SK-N-SH (cell line): Measurements from ENCODE around the gene SEMA3C. TPM values are rescaled to one million over a fixed set of nuclear protein-coding genes. Genes with fewer than 3 reads are reported as not detected.

Source experiments
- CTCF ChIA-PET: fragments of 300-600, 350-600 bp; formaldehyde crosslinking; extraction: SDS; loops from one replicate; lab custom pipeline; 2021; lab: Yijun Ruan, JAX
- POLR2A ChIA-PET: fragments of 350-600 bp; sonication (Branson Sonifier 250); formaldehyde crosslinking; extraction: SDS; loops from one replicate; lab custom pipeline; 2020; ENCODE audit warnings: antibody characterized with exemption, inconsistent platforms; lab: Yijun Ruan, JAX
- DNase-seq: peaks from one replicate; pipeline ENCODE4 v3.0.0; 2012
- H2AFZ ChIP-seq: fragments of 200-600 bp; sonication (generic); 2 replicates; pipeline ENCODE4 v1.8.1; 2016; ENCODE audit warnings: antibody characterized with exemption, mild to moderate bottlenecking, low read depth
- H3F3A ChIP-seq: fragments of 200-600 bp; sonication (generic); replicated peaks from 2 replicates; pipeline ENCODE3; 2016; ENCODE audit warnings: antibody characterized with exemption, mild to moderate bottlenecking; ENCODE audit not compliant: insufficient read depth
- H3K27ac ChIP-seq, 2 experiments: fragments of 200-500 bp in 1 of 2; fragments of 200-600 bp in 1 of 2; sonication (Bioruptor generic) in 1 of 2; sonication (generic), shearing (Covaris generic) in 1 of 2; 2 replicates each; pipeline versions ENCODE4 v1.5.1 to v1.6.1; 2014 to 2016; ENCODE audit warnings: low read depth in 2 of 2, inconsistent platforms in 1 of 2, low read length in 1 of 2, mild to moderate bottlenecking in 1 of 2, mixed read lengths in 1 of 2
- H3K27me3 ChIP-seq: fragments of 200-600 bp; sonication (generic), shearing (Covaris generic); 2 replicates; pipeline ENCODE4 v1.6.1; 2016; ENCODE audit warnings: mixed run types; ENCODE audit not compliant: insufficient read depth
- H3K36me3 ChIP-seq, 2 experiments: fragments of 200-500 bp in 1 of 2; fragments of 200-600 bp in 1 of 2; sonication (Bioruptor generic) in 1 of 2; sonication (generic) in 1 of 2; replicated peaks in 1 of 2; 2 replicates each; pipeline versions ENCODE3 to v1.5.1; 2014 to 2016; ENCODE audit warnings: low read length in 1 of 2, mild to moderate bottlenecking in 1 of 2; ENCODE audit not compliant: insufficient read depth in 2 of 2, control insufficient read depth in 1 of 2
- H3K4me1 ChIP-seq, 2 experiments: fragments of 200-500 bp in 1 of 2; fragments of 200-600 bp in 1 of 2; sonication (Bioruptor generic) in 1 of 2; sonication (generic), shearing (Covaris generic) in 1 of 2; 2 replicates each; pipeline versions ENCODE4 v1.5.1 to v1.6.1; 2014 to 2016; ENCODE audit warnings: low read depth in 1 of 2, low read length in 1 of 2, mixed run types in 1 of 2; ENCODE audit not compliant: insufficient read depth in 2 of 2, control insufficient read depth in 1 of 2
- H3K4me2 ChIP-seq: fragments of 200-600 bp; sonication (generic), shearing (Covaris generic); 2 replicates; pipeline ENCODE4 v1.6.1; 2017; ENCODE audit warnings: mixed run types
- H3K4me3 ChIP-seq, 2 experiments: fragments of 200-500 bp in 1 of 2; fragments of 200-600 bp in 1 of 2; sonication (Bioruptor generic) in 1 of 2; sonication (generic), shearing (Covaris generic) in 1 of 2; 2 replicates each; pipeline versions ENCODE4 v1.5.1 to v1.8.1; 2014 to 2016; ENCODE audit warnings: low read depth in 2 of 2, inconsistent platforms in 1 of 2, low read length in 1 of 2, mild to moderate bottlenecking in 1 of 2, mixed read lengths in 1 of 2, moderate library complexity in 1 of 2
- H3K79me2 ChIP-seq: fragments of 200-600 bp; sonication (generic); 2 replicates; pipeline ENCODE4 v1.8.1; 2017; ENCODE audit warnings: mild to moderate bottlenecking; ENCODE audit not compliant: insufficient read depth
- H3K9ac ChIP-seq: fragments of 200-600 bp; sonication (generic); 2 replicates; pipeline ENCODE4 v1.6.1; 2017; ENCODE audit warnings: mixed run types
- H3K9me2 ChIP-seq: fragments of 200-600 bp; sonication (generic); 2 replicates; pipeline ENCODE4 v1.6.1; 2017; ENCODE audit warnings: mixed run types
- H3K9me3 ChIP-seq: fragments of 200-600 bp; sonication (generic); 2 replicates; pipeline ENCODE4 v1.6.1; 2017; ENCODE audit warnings: mixed run types, mild to moderate bottlenecking, moderate library complexity
- H4K20me1 ChIP-seq: fragments of 200-600 bp; sonication (generic); 2 replicates; pipeline ENCODE4 v1.6.1; 2017; ENCODE audit warnings: mild to moderate bottlenecking, mixed run types; ENCODE audit not compliant: insufficient read depth
- EP300 ChIP-seq, 2 experiments: IDR thresholded peaks; 2 replicates each; pipeline versions ENCODE4 v1.4.0 to v1.6.1; 2012; ENCODE audit warnings: borderline replicate concordance in 1 of 2, low read depth in 1 of 2, low read length in 1 of 2
- EZH2phosphoT487 ChIP-seq: fragments of 200-600 bp; sonication (generic); IDR thresholded peaks from 2 replicates; pipeline ENCODE4 v1.6.1; 2017; ENCODE audit warnings: low read depth, mixed run types, mild to moderate bottlenecking, antibody characterized with exemption, moderate library complexity, borderline replicate concordance
- FOSL2 ChIP-seq: IDR thresholded peaks from 2 replicates; pipeline ENCODE4 v1.4.0; 2012; ENCODE audit warnings: low read depth, mild to moderate bottlenecking, moderate library complexity, borderline replicate concordance
- FOXJ3 ChIP-seq: sonication (generic); formaldehyde crosslinking; IDR thresholded peaks from 2 replicates; pipeline ENCODE4 v1.5.1; 2020; ENCODE audit warnings: mild to moderate bottlenecking, missing genetic modification reagents
- FOXM1 ChIP-seq: IDR thresholded peaks from 2 replicates; pipeline ENCODE4 v1.4.0; 2012; ENCODE audit warnings: low read depth, mild to moderate bottlenecking
- GABPA ChIP-seq: IDR thresholded peaks from 2 replicates; pipeline ENCODE4 v1.4.0; 2012; ENCODE audit warnings: low read depth, mild to moderate bottlenecking
- IRF3 ChIP-seq: fragments of 150-350 bp; IDR thresholded peaks from 2 replicates; pipeline ENCODE4 v1.6.1; 2016; ENCODE audit warnings: mild to moderate bottlenecking, low read depth, low read length
- JUND ChIP-seq: IDR thresholded peaks from 2 replicates; pipeline ENCODE4 v1.4.0; 2012
- RCOR1 ChIP-seq: fragments of 150-350 bp; IDR thresholded peaks from 2 replicates; pipeline ENCODE4 v1.6.1; 2017; ENCODE audit warnings: antibody characterized with exemption, low read length
- REST ChIP-seq: IDR thresholded peaks from 2 replicates; pipeline ENCODE4 v1.6.1; 2012; ENCODE audit warnings: mild to moderate bottlenecking, low read depth, low read length, moderate library complexity
- RFX5 ChIP-seq: IDR thresholded peaks from 2 replicates; pipeline ENCODE4 v1.6.1; 2012; ENCODE audit warnings: mild to moderate bottlenecking, improper control_type of control experiment, low read length
- USF2 ChIP-seq: fragments of 150-350 bp; IDR thresholded peaks from 2 replicates; pipeline ENCODE4 v1.6.1; 2017; ENCODE audit warnings: antibody characterized with exemption, low read length, low read depth, borderline replicate concordance
- YY1 ChIP-seq: IDR thresholded peaks from 2 replicates; pipeline ENCODE4 v1.4.0; 2012; ENCODE audit warnings: low read depth, mild to moderate bottlenecking
- WGBS: methylation state at CpG from one replicate; pipeline ENCODE4 v1.1.6; 2017; ENCODE audit warnings: low lambda C conversion rate; 5-methylcytosine and 5-hydroxymethylcytosine counted together
- polyA plus RNA-seq, 3 experiments: library from polyadenylated mRNA; depleted of rRNA; stranded (reverse); fragments of >200 nt; gene quantifications; 2 replicates each; pipeline ENCODE4 v1.2.3, GENCODE V29; 2012

Gene SEMA3C
- polyA plus RNA-seq, 1 of the 3 experiments (the other 2 are of a cell fraction): 51.1 TPM

DNA sequence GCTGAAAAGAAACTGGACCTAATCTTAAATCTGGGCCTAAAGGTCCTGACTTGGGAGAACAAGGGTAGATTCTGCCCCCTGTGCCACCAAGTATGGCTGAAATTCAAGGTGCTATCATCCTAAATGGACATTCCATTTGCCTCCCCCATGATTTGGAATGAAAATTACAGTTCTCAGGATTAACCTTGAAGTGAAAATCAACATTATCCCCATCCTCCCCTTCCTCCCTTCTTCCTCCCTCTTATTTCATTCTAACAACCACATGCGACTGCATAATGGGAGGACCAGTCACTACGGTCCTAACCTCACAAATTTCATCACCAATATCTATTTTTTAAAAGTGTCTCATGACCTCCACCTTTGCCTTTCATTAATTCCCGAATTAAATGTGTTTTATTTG lies 62.1 kb downstream of the SEMA3C start (continued):
- TF ChIP-seq EP300 (IDR thresholded peaks at IDR 0.05; ENCODE audit: borderline replicate concordance in 1 of 2, low read depth in 1 of 2, low read length in 1 of 2) (no peak), JUND (no peak)
- TF ChIP-seq, all 33 proteins: peak for 0

- Histone ChIP-seq H3K9me2 (no peaks in the 10 kb centered on the region), H3F3A (no peaks in the 10 kb centered on the region), H3K27me3 (no peaks in the 10 kb centered on the region), H3K27ac (no peak overlapping the region), H3K79me2 (peaks cover 3% of the 10 kb centered on the region; the same call in 1 of the 2 replicates), H2AFZ (no peak overlapping the region), H3K9me3 (no peaks in the 10 kb centered on the region; the same call in 1 of the 2 replicates), H4K20me1 (no peaks in the 10 kb centered on the region), H3K9ac (no peak overlapping the region), H3K4me3 (no peak overlapping the region), H3K36me3 (no peaks in the 10 kb centered on the region), H3K4me1 (peaks cover 0 to 4% of the 10 kb centered on the region in 2 experiments; a peak in 2 of 4 replicates), H3K4me2 (no peak overlapping the region)
- ChIA-PET CTCF (interaction anchor here (1.2 kb wide), 1 partner anchor 9 kb away, joined by 4 read pairs; no protein-coding TSS in a partner anchor), POLR2A (no interaction called here)
- WGBS: 81% methylated on average over 3 of the region's 3 CpGs
- DNase-seq: no peak
- TF ChIP-seq RFX5: no peak
- no peak for TF ChIP-seq IRF3
- TF ChIP-seq EZH2phosphoT487: no peak
- no peak for TF ChIP-seq GABPA
- TF ChIP-seq FOXJ3 (CRISPR knock-in tag): no peak
- TF ChIP-seq REST: no peak
- TF ChIP-seq YY1: no peak
- TF ChIP-seq FOXM1: no peak
- TF ChIP-seq RCOR1: no peak
- no peak for TF ChIP-seq USF2
- TF ChIP-seq FOSL2: no peak
These were observed 66.9 kb downstream of the SEMA3C start for GRCh38 chr7:80851896-80852476.
